Lower lobe of right lung (tissue), 2 donors: ENCODE data around the gene DAB2IP. TPM values are rescaled to one million over a fixed set of nuclear protein-coding genes. Genes with fewer than 3 reads are reported as not detected.

Experiments used
- ATAC-seq, 2 donors: fragments of 200-7000 bp; cut with Tn5 transposase; one replicate each; pipeline ENCODE4 v1.9.1; 2020 to 2022; ENCODE audit warnings: mild to moderate bottlenecking in 2 of 2, moderate library complexity in 2 of 2
- DNase-seq: peaks from one replicate; pipeline ENCODE4 v3.0.0-alpha.2; 2020
- H3K27ac ChIP-seq: fragments of 200-600 bp; one replicate; pipeline ENCODE4 v1.8.0; 2022
- H3K27me3 ChIP-seq: fragments of 200-600 bp; one replicate; pipeline ENCODE4 v1.8.0; 2022; ENCODE audit warnings: low read depth
- H3K36me3 ChIP-seq: fragments of 200-600 bp; one replicate; pipeline ENCODE4 v1.8.0; 2022; ENCODE audit warnings: mild to moderate bottlenecking
- H3K4me1 ChIP-seq: fragments of 200-600 bp; one replicate; pipeline ENCODE4 v1.8.0; 2022
- H3K4me3 ChIP-seq: fragments of 200-600 bp; one replicate; pipeline ENCODE4 v1.8.0; 2022; ENCODE audit warnings: mild to moderate bottlenecking
- H3K9me3 ChIP-seq: fragments of 200-600 bp; one replicate; pipeline ENCODE4 v1.8.0; 2022
- intact Hi-C: fragments of 100-400 bp; cut with DNase I; formaldehyde crosslinking; loops from one replicate; pipeline ENCODE4 v1.11.0; 2022
- total RNA-seq: library from RNA; stranded (reverse); fragmentation: NEBNext Ultra II Directional; extraction: Animal tissue kit (Norgen Biotek cat#: 25700); gene quantifications from one replicate; pipeline ENCODE4 v1.2.1, GENCODE V29; 2021
- TF ChIP-seq, protein P1 (sequence below): fragments of 200-600 bp; IDR thresholded peaks from one replicate; pipeline ENCODE4 v1.8.0; 2022; ENCODE audit warnings: antibody characterized with exemption, mild to moderate bottlenecking
- donor health status: DM: no; HTN: yes; CAD: no; lungs with severe emphysema.

Gene DAB2IP
- total RNA-seq, 1 donor from 2014 or later, result 54.1 TPM

DNA sequence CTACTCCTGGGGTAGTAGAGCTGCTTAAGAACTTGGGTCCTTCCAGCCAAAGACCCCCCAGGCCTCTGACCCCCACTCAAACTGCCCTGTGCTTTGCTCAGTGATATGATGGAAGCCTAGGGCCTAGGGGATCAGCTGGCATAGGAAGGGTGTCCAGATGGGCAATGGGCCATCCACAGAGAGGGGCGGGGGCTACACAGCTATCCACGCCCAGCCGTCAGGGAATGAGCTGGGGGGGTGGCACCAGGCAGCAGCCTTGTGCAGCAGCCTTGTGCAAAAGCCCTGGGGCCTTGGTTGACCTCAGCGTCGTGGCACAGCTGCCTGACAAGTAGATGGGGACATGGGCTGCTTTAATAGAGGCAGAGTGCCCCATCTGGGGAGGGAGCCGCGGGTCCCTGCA, 43.2 kb downstream of the DAB2IP start:
- H3K36me3 ChIP-seq, result no peaks in the 10 kb centered on the region
- peaks cover 25% of the 10 kb centered on the region for H3K4me1 ChIP-seq
- ATAC-seq (no peak), DNase-seq (no peak)
- H3K27me3 ChIP-seq, result peaks cover 3% of the 10 kb centered on the region
- intact Hi-C loops, result no loop called here
- H3K9me3 ChIP-seq, result no peaks in the 10 kb centered on the region
- no peak overlapping the region for H3K27ac ChIP-seq
- TF ChIP-seq, protein P1, sequence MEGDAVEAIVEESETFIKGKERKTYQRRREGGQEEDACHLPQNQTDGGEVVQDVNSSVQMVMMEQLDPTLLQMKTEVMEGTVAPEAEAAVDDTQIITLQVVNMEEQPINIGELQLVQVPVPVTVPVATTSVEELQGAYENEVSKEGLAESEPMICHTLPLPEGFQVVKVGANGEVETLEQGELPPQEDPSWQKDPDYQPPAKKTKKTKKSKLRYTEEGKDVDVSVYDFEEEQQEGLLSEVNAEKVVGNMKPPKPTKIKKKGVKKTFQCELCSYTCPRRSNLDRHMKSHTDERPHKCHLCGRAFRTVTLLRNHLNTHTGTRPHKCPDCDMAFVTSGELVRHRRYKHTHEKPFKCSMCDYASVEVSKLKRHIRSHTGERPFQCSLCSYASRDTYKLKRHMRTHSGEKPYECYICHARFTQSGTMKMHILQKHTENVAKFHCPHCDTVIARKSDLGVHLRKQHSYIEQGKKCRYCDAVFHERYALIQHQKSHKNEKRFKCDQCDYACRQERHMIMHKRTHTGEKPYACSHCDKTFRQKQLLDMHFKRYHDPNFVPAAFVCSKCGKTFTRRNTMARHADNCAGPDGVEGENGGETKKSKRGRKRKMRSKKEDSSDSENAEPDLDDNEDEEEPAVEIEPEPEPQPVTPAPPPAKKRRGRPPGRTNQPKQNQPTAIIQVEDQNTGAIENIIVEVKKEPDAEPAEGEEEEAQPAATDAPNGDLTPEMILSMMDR, result no peak
- no peak overlapping the region for H3K4me3 ChIP-seq

- Histone ChIP-seq H3K36me3 (no peaks in the 10 kb centered on the region), H3K4me1 (peaks cover 38% of the 10 kb centered on the region), H3K27me3 (peaks cover 10% of the 10 kb centered on the region), H3K27ac (no peak overlapping the region), H3K9me3 (no peaks in the 10 kb centered on the region), H3K4me3 (no peak overlapping the region)
- intact Hi-C loops, result no loop called here
- DNase-seq, result no peak
- TF ChIP-seq, protein P1, result no peak
- no peak for ATAC-seq
Observed at GRCh38 chr9:121696930-121697329, 45.5 kb downstream of the DAB2IP start.

- peak overlapping the region; percentile 80 for H3K27ac ChIP-seq
- ATAC-seq, result peak; percentile 46 to 51
- TF ChIP-seq, protein P1, result no peak
- DNase-seq, result peak; percentile 75
- no peaks in the 10 kb centered on the region for H3K9me3 ChIP-seq
- H3K4me3 ChIP-seq, result peak overlapping the region; percentile 68
- intact Hi-C loops, result no loop called here
- H3K36me3 ChIP-seq, result no peaks in the 10 kb centered on the region
- peaks cover 10% of the 10 kb centered on the region for H3K27me3 ChIP-seq
- peaks cover 31% of the 10 kb centered on the region for H3K4me1 ChIP-seq
Observed at GRCh38 chr9:121698627-121699570, 47.5 kb downstream of the DAB2IP start.

DNA sequence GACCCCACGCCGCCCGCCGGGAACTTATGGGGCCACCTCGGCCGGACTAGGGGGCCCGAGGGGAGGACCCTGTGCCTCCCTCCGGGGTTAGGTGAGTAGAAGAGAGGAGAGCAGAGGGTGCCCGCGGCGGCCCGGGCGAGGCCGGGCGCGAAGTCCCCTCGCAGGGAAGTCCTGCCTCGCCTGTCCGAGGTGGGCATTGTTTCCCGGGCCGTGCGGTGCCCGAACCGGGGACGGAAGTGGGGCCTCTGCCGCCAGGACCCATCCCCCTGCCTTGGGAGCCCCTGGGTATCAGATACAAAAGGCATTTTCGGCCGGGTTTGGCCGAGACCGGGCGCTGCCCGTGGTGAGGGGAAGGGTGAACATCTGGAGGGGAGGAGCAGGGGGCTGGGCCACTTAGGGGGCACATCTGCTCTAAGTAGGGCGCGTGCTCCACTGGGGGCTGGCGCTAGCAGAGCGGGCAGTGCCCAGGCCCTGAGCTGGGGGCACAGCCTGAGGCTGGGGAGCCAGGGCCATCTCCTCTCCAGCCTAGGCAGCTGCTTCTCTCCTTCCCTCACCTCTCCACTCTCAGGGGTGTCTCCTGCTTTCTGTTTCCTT, 48.2 kb downstream of the DAB2IP start:
- TF ChIP-seq, protein P1, result no peak
- Histone ChIP-seq H3K27ac (peak overlapping the region; percentile 80), H3K36me3 (no peaks in the 10 kb centered on the region), H3K4me3 (peak overlapping the region; percentile 68), H3K9me3 (no peaks in the 10 kb centered on the region), H3K4me1 (peaks cover 31% of the 10 kb centered on the region), H3K27me3 (peaks cover 10% of the 10 kb centered on the region)
- intact Hi-C loops, result no loop called here
- DNase-seq (no peak), ATAC-seq (peak in 1 of 2 donors; percentile 28)

DNA sequence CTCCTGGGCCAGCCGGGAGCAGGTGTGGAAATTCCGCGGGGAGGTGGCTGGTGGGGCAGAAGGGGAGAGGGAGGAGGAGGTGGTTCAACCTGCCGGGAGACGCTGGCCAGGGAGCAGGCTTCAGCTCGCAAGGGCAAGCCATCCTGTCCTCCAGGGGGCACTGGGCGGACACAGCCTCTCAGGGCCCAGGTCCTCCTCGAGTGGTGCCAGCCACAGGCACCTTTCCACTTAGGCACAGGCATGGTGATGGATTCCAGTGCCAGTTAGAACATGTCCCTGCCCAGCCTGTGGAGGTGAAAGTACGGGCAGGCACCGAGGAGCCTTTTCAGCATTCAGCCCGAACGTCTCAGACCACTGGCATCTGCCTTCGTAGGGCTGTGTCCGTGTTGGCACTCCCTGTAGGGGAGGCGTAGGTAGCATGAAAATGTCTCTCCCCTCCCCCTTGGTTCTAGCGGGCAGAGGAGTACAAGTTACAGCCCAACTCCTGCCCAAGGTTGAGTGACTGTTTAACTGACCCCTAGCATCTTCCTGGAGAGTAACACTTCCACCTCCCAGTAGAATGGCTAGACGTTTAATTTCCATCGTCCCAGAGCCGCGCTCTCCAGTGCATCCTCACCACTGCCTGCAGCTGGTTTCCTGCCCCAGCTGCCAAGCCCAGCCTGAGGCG, 48.9 kb downstream of the DAB2IP start:
- TF ChIP-seq, protein P1, result peak; percentile 47
- intact Hi-C loops, result no loop called here
- peaks cover 31% of the 10 kb centered on the region for H3K4me1 ChIP-seq
- peak overlapping the region; percentile 68 for H3K4me3 ChIP-seq
- peak overlapping the region; percentile 80 for H3K27ac ChIP-seq
- H3K9me3 ChIP-seq, result no peaks in the 10 kb centered on the region
- no peaks in the 10 kb centered on the region for H3K36me3 ChIP-seq
- peak; percentile 87 for DNase-seq
- peak; percentile 91 to 93 for ATAC-seq
- peaks cover 10% of the 10 kb centered on the region for H3K27me3 ChIP-seq
